Cardiac fibroblast (primary cell): ENCODE results near the gene ATOH8.

Experiments used
- DNase-seq, 2 donors: peaks; one replicate each; pipeline versions ENCODE4 v3.0.0 to v3.0.0-alpha.2; 2010; ENCODE audit warnings: low read depth in 2 of 2
- H3K4me3 ChIP-seq, 2 donors: replicated peaks in 1 of 2; 1 replicate in 1 of 2; 2 replicates in 1 of 2; pipeline ENCODE4 v1.5.1; 2011; ENCODE audit warnings: low read depth in 2 of 2, low read length in 2 of 2, mild to moderate bottlenecking in 2 of 2, moderate library complexity in 1 of 2
- CTCF ChIP-seq: IDR thresholded peaks from one replicate; pipeline ENCODE4 v1.5.1; 2011; ENCODE audit warnings: low read depth, mild to moderate bottlenecking, low read length, inconsistent platforms

Gene ATOH8

GRCh38 chr2:85774126-85774978, 20.6 kb downstream of the ATOH8 start:
- H3K4me3 ChIP-seq: no peak overlapping the region
- no peak for TF ChIP-seq CTCF
- no peak for DNase-seq

GRCh38 chr2:85775406-85776381, 21.9 kb downstream of the ATOH8 start:
- H3K4me3 ChIP-seq: no peak overlapping the region
- TF ChIP-seq CTCF: no peak

GRCh38 chr2:85776672-85777071, 22.9 kb downstream of the ATOH8 start:
- no peak overlapping the region for H3K4me3 ChIP-seq
- no peak for DNase-seq
- no peak for TF ChIP-seq CTCF

More at GRCh38 chr2:85775406-85776381, 21.9 kb downstream of the ATOH8 start:
- DNase-seq: no peak

GRCh38 chr2:85777441-85777861, 23.7 kb downstream of the ATOH8 start:
- peak in 1 of 2 donors; percentile 78 for DNase-seq
- H3K4me3 ChIP-seq: no peak overlapping the region
- TF ChIP-seq CTCF: no peak

- no peak for DNase-seq
- no peak overlapping the region for H3K4me3 ChIP-seq
- TF ChIP-seq CTCF: no peak
Observed at GRCh38 chr2:85778646-85779379, 25.0 kb downstream of the ATOH8 start.

- no peak for DNase-seq
- H3K4me3 ChIP-seq: no peak overlapping the region
- TF ChIP-seq CTCF: no peak
Observed at GRCh38 chr2:85779641-85780315, 26.0 kb downstream of the ATOH8 start.
